Esophagus squamous epithelium (tissue), 5 donors: Measurements from ENCODE around the gene VSIG4. TPM values are rescaled to one million over a fixed set of nuclear protein-coding genes. Genes with fewer than 3 reads are reported as not detected.

Experiments used
- DNase-seq: peaks from one replicate; lab custom pipeline; 2025; lab: John Stamatoyannopoulos, UW
- H3K27ac ChIP-seq, 4 donors: fragments of 200-600 bp; sonication (generic); one replicate each; pipeline ENCODE4 v1.5.1; 2016 to 2019; ENCODE audit warnings: mild to moderate bottlenecking in 1 of 4
- H3K27me3 ChIP-seq, 4 donors: fragments of 200-600 bp; sonication (generic); 1 replicate in 3 of 4; 2 replicates in 1 of 4; pipeline versions ENCODE4 v1.5.1 to v1.6.0; 2017 to 2021; ENCODE audit warnings: antibody characterized with exemption in 1 of 4
- H3K36me3 ChIP-seq, 3 donors: fragments of 200-600 bp; sonication (generic); one replicate each; pipeline ENCODE4 v1.5.1; 2016 to 2019
- H3K4me1 ChIP-seq, 3 donors: fragments of 200-600 bp; sonication (generic); one replicate each; pipeline ENCODE4 v1.5.1; 2017 to 2019
- H3K4me3 ChIP-seq, 4 donors: fragments of 200-600 bp; sonication (generic); 1 replicate in 3 of 4; 2 replicates in 1 of 4; pipeline ENCODE4 v1.5.1; 2016 to 2019; ENCODE audit warnings: mild to moderate bottlenecking in 2 of 4, moderate library complexity in 1 of 4
- H3K9me3 ChIP-seq, 3 donors: fragments of 200-600 bp; sonication (generic); one replicate each; pipeline ENCODE4 v1.5.1; 2016 to 2019
- CTCF ChIP-seq, 6 experiments: fragments of 450-650 bp in 4 of 6; fragments of 200-600 bp in 2 of 6; sonication (generic) in 2 of 6; IDR thresholded peaks; one replicate each; pipeline ENCODE4 v1.5.1; 2016 to 2019; ENCODE audit warnings: antibody characterized with exemption in 6 of 6, mild to moderate bottlenecking in 4 of 6, moderate library complexity in 4 of 6
- POLR2A ChIP-seq, 4 donors: fragments of 450-650 bp; IDR thresholded peaks; one replicate each; pipeline ENCODE4 v1.6.1; 2017; ENCODE audit warnings: antibody characterized with exemption in 4 of 4, mild to moderate bottlenecking in 4 of 4, moderate library complexity in 3 of 4
- WGBS, 2 donors: methylation state at CpG; one replicate each; pipeline ENCODE4 v1.1.5; 2018; 5-methylcytosine and 5-hydroxymethylcytosine counted together
- intact Hi-C: fragments of 100-400 bp; cut with DNase I; formaldehyde crosslinking; loops from one replicate; pipeline ENCODE4 v1.15.0; 2022
- total RNA-seq, 4 donors: library from RNA; depleted of rRNA; stranded (reverse); fragments of >200 nt; gene quantifications; one replicate each; pipeline ENCODE4 v1.1.0, GENCODE V29; 2016
- donor health status: DM: yes; HTN: yes; CAD: no.

Gene VSIG4
- total RNA-seq, 4 donors from 2014 or later: 1.7 to 84.3 (median 45.4) TPM

GRCh38 chrX:66046612-66047235, 6.8 kb upstream of the VSIG4 start:
- Histone ChIP-seq H3K4me3 (no peak overlapping the region), H3K36me3 (no peaks in the 10 kb centered on the region), H3K9me3 (no peaks in the 10 kb centered on the region), H3K4me1 (no peaks in the 10 kb centered on the region), H3K27ac (no peak overlapping the region), H3K27me3 (no peaks in the 10 kb centered on the region)
- TF ChIP-seq POLR2A (IDR thresholded peaks at IDR 0.05) (no peak), CTCF (IDR thresholded peaks at IDR 0.05) (no peak)
- intact Hi-C loops: no loop called here
- 35 to 55% methylated on average over 2 of the region's 2 CpGs for WGBS, 2 donors
- DNase-seq: no peak

GRCh38 chrX:66045894-66046293, 6.0 kb upstream of the VSIG4 start:
- intact Hi-C loops: no loop called here
- Histone ChIP-seq H3K27me3 (no peaks in the 10 kb centered on the region), H3K4me3 (no peak overlapping the region), H3K9me3 (no peaks in the 10 kb centered on the region), H3K36me3 (no peaks in the 10 kb centered on the region), H3K4me1 (no peaks in the 10 kb centered on the region), H3K27ac (no peak overlapping the region)
- no peak for TF ChIP-seq CTCF (IDR thresholded peaks at IDR 0.05)
- no peak for TF ChIP-seq POLR2A (IDR thresholded peaks at IDR 0.05)
- DNase-seq: no peak

GRCh38 chrX:66043584-66043983, 3.7 kb upstream of the VSIG4 start:
- 63 to 85% methylated on average over 3 of the region's 3 CpGs for WGBS, 2 donors
- no peaks in the 10 kb centered on the region for H3K27me3 ChIP-seq
- no peaks in the 10 kb centered on the region for H3K9me3 ChIP-seq
- no peaks in the 10 kb centered on the region for H3K4me1 ChIP-seq
- H3K36me3 ChIP-seq: no peaks in the 10 kb centered on the region
- DNase-seq: no peak
- no peak for TF ChIP-seq CTCF (IDR thresholded peaks at IDR 0.05)
- no peak for TF ChIP-seq POLR2A (IDR thresholded peaks at IDR 0.05)
- H3K27ac ChIP-seq: no peak overlapping the region
- no peak overlapping the region for H3K4me3 ChIP-seq
- intact Hi-C loops: no loop called here

- Histone ChIP-seq H3K27ac (no peak overlapping the region), H3K4me1 (no peaks in the 10 kb centered on the region), H3K9me3 (no peaks in the 10 kb centered on the region), H3K27me3 (no peaks in the 10 kb centered on the region), H3K36me3 (no peaks in the 10 kb centered on the region), H3K4me3 (no peak overlapping the region)
- TF ChIP-seq CTCF (IDR thresholded peaks at IDR 0.05): no peak
- no peak for TF ChIP-seq POLR2A (IDR thresholded peaks at IDR 0.05)
- no peak for DNase-seq
- WGBS, 2 donors: 39 to 59% methylated on average over 3 of the region's 3 CpGs
- intact Hi-C loops: no loop called here
Measured at GRCh38 chrX:66042307-66043077, 2.6 kb upstream of the VSIG4 start.

- H3K27ac ChIP-seq: no peak overlapping the region
- H3K36me3 ChIP-seq: no peaks in the 10 kb centered on the region
- TF ChIP-seq POLR2A (IDR thresholded peaks at IDR 0.05): no peak
- no peak for TF ChIP-seq CTCF (IDR thresholded peaks at IDR 0.05)
- H3K9me3 ChIP-seq: no peaks in the 10 kb centered on the region
- no peaks in the 10 kb centered on the region for H3K27me3 ChIP-seq
- WGBS, 2 donors: 70 to 86% methylated on average over 1 of the region's 1 CpG
- DNase-seq: no peak
- no peak overlapping the region for H3K4me3 ChIP-seq
- no peaks in the 10 kb centered on the region for H3K4me1 ChIP-seq
- intact Hi-C loops: no loop called here
Measured at GRCh38 chrX:66038115-66038514, 1.8 kb downstream of the VSIG4 start.
